NCI-H1092 (cell line): ENCODE data around the gene LIMS3.
"Not testable (repeated sequence)": the region's sequence is repeated elsewhere in the genome, so short reads cannot be mapped to it uniquely, and the experiment has no call there.

Experiments used
- DNase-seq: peaks from one replicate; lab custom pipeline; 2025; lab: John Stamatoyannopoulos, UW

Gene LIMS3

GRCh38 chr2:109924481-109924880 lies 26.0 kb downstream of the LIMS3 start:
- not testable (repeated sequence) for DNase-seq

- not testable (repeated sequence) for DNase-seq
Observed at GRCh38 chr2:109927803-109928202, 29.3 kb downstream of the LIMS3 start.

GRCh38 chr2:109929222-109929621 lies 30.7 kb downstream of the LIMS3 start:
- not testable (repeated sequence) for DNase-seq

- not testable (repeated sequence) for DNase-seq
Observed at GRCh38 chr2:109936534-109936933, 38.0 kb downstream of the LIMS3 start.

GRCh38 chr2:109945362-109945761 lies 46.9 kb downstream of the LIMS3 start:
- not testable (repeated sequence) for DNase-seq

GRCh38 chr2:109947262-109947958 lies 48.9 kb downstream of the LIMS3 start:
- not testable (repeated sequence) for DNase-seq

- not testable (repeated sequence) for DNase-seq
Observed at GRCh38 chr2:109947959-109948520, 49.6 kb downstream of the LIMS3 start.

- not testable (repeated sequence) for DNase-seq
Observed at GRCh38 chr2:109950146-109950843, 51.8 kb downstream of the LIMS3 start.

- not testable (repeated sequence) for DNase-seq
Observed at GRCh38 chr2:109963942-109964341, 65.5 kb downstream of the LIMS3 start.

GRCh38 chr2:109965482-109965881 lies 67.0 kb downstream of the LIMS3 start:
- not testable (repeated sequence) for DNase-seq

- not testable (repeated sequence) for DNase-seq
Observed at GRCh38 chr2:109966107-109966736, 67.7 kb downstream of the LIMS3 start.

GRCh38 chr2:109966858-109967257 lies 68.4 kb downstream of the LIMS3 start:
- not testable (repeated sequence) for DNase-seq

- not testable (repeated sequence) for DNase-seq
Observed at GRCh38 chr2:109969864-109970263, 71.4 kb downstream of the LIMS3 start.

GRCh38 chr2:109971710-109972109 lies 73.2 kb downstream of the LIMS3 start:
- DNase-seq = not testable (repeated sequence)
